HepG2 (cell line): ENCODE data around the gene CUL7. TPM values are rescaled to one million over a fixed set of nuclear protein-coding genes. Genes with fewer than 3 reads are reported as not detected.

ENCODE experiments used
- CHCHD3 ChIP-seq: sonication (generic); formaldehyde crosslinking; IDR thresholded peaks from 2 replicates; pipeline ENCODE4 v1.8.0; 2022; ENCODE audit warnings: mild to moderate bottlenecking, missing genetic modification reagents, moderate library complexity
- DMAP1 ChIP-seq: IDR thresholded peaks from 2 replicates; pipeline ENCODE4 v1.6.1; 2016
- HES4 ChIP-seq: sonication (generic); formaldehyde crosslinking; IDR thresholded peaks from 2 replicates; pipeline ENCODE4 v1.9.0; 2021; ENCODE audit warnings: mild to moderate bottlenecking, missing genetic modification reagents, borderline replicate concordance
- HOXA5 ChIP-seq: sonication (generic); formaldehyde crosslinking; IDR thresholded peaks from 2 replicates; pipeline ENCODE4 v1.4.0; 2020; ENCODE audit warnings: missing genetic modification reagents
- JUN ChIP-seq: sonication (generic); formaldehyde crosslinking; IDR thresholded peaks from 2 replicates; pipeline ENCODE4 v1.4.0; 2020; ENCODE audit warnings: mild to moderate bottlenecking, missing genetic modification reagents
- KLF11 ChIP-seq: IDR thresholded peaks from 2 replicates; pipeline ENCODE4 v1.6.1; 2016; ENCODE audit warnings: missing compliant biosample characterization
- MATR3 ChIP-seq: sonication (generic); formaldehyde crosslinking; IDR thresholded peaks from 2 replicates; pipeline ENCODE4 v1.4.0; 2020; ENCODE audit warnings: missing genetic modification reagents
- MEIS1 ChIP-seq: sonication (generic); formaldehyde crosslinking; IDR thresholded peaks from 2 replicates; pipeline ENCODE4 v1.9.0; 2021; ENCODE audit warnings: mild to moderate bottlenecking, missing genetic modification reagents, moderate library complexity, borderline replicate concordance
- PAF1 ChIP-seq: IDR thresholded peaks from 2 replicates; pipeline ENCODE4 v1.6.1; 2016; ENCODE audit warnings: missing genetic modification reagents, missing compliant biosample characterization
- SALL2 ChIP-seq: sonication (generic); formaldehyde crosslinking; IDR thresholded peaks from 2 replicates; pipeline ENCODE4 v1.8.1; 2023; ENCODE audit warnings: mild to moderate bottlenecking, missing genetic modification reagents, inconsistent platforms
- TBX2 ChIP-seq: sonication (generic); formaldehyde crosslinking; IDR thresholded peaks from 2 replicates; pipeline ENCODE4 v1.5.0; 2020; ENCODE audit warnings: missing genetic modification reagents, mild to moderate bottlenecking, borderline replicate concordance
- ZBTB3 ChIP-seq: sonication (generic); formaldehyde crosslinking; IDR thresholded peaks from 2 replicates; pipeline ENCODE4 v1.4.0; 2020; ENCODE audit warnings: low read depth, mild to moderate bottlenecking, moderate library complexity, missing genetic modification reagents, borderline replicate concordance
- ZBTB7B ChIP-seq: sonication (generic); formaldehyde crosslinking; IDR thresholded peaks from 2 replicates; pipeline ENCODE4 v1.4.0; 2020; ENCODE audit warnings: missing genetic modification reagents
- ZMYM4 ChIP-seq: sonication (generic); formaldehyde crosslinking; IDR thresholded peaks from 2 replicates; pipeline ENCODE4 v1.8.1; 2023; ENCODE audit warnings: mild to moderate bottlenecking, missing genetic modification reagents
- ZNF430 ChIP-seq: sonication (generic); formaldehyde crosslinking; IDR thresholded peaks from 2 replicates; pipeline ENCODE4 v1.9.0; 2021; ENCODE audit warnings: mild to moderate bottlenecking, missing genetic modification reagents
- ZNF546 ChIP-seq: sonication (generic); formaldehyde crosslinking; conservative IDR thresholded peaks from 2 replicates; pipeline ENCODE4 v1.8.1; 2023; ENCODE audit warnings: mild to moderate bottlenecking, missing genetic modification reagents
- ZNF557 ChIP-seq: sonication (generic); formaldehyde crosslinking; IDR thresholded peaks from 2 replicates; pipeline ENCODE4 v1.4.0; 2020; ENCODE audit warnings: missing genetic modification reagents
- ZNF572 ChIP-seq: sonication (generic); formaldehyde crosslinking; IDR thresholded peaks from 2 replicates; pipeline ENCODE4 v1.5.1; 2020; ENCODE audit warnings: mild to moderate bottlenecking, missing genetic modification reagents
- ZNF709 ChIP-seq: sonication (generic); formaldehyde crosslinking; IDR thresholded peaks from 2 replicates; pipeline ENCODE4 v1.5.0; 2020; ENCODE audit warnings: mild to moderate bottlenecking, missing genetic modification reagents
- ZNF790 ChIP-seq: sonication (generic); formaldehyde crosslinking; IDR thresholded peaks from 2 replicates; pipeline ENCODE4 v1.8.0; 2022; ENCODE audit warnings: missing genetic modification reagents, mild to moderate bottlenecking, borderline replicate concordance
- ZSCAN25 ChIP-seq: sonication (generic); formaldehyde crosslinking; IDR thresholded peaks from 2 replicates; pipeline ENCODE4 v1.8.0; 2022; ENCODE audit warnings: mild to moderate bottlenecking, missing genetic modification reagents
- polyA plus RNA-seq, 8 experiments: library from polyadenylated mRNA; depleted of rRNA in 3 of 8; stranded (reverse) in 7 of 8; unstranded in 1 of 8; fragments of >200 nt; fragmentation: Illumina TruSeq in 4 of 8; extraction: Trizol in 4 of 8; gene quantifications; 2 replicates each; pipeline versions ENCODE4 v1.2.1 to v1.2.3, GENCODE V29; 2011 to 2016; ENCODE audit warnings: low read depth in 4 of 8, missing spikeins in 1 of 8, mixed read lengths in 1 of 8; ENCODE audit not compliant: insufficient read depth in 1 of 8
- total RNA-seq, 5 experiments: library from RNA; depleted of rRNA; stranded (reverse); fragments of >200 nt; fragmentation: Illumina TruSeq; extraction: Trizol; gene quantifications; 2 replicates each; pipeline ENCODE4 v1.2.3, GENCODE V29; 2016; ENCODE audit warnings: low read depth in 1 of 5
- TF ChIP-seq, protein P1 (sequence below): sonication (generic); formaldehyde crosslinking; IDR thresholded peaks from 2 replicates; pipeline ENCODE4 v1.8.1; 2023; ENCODE audit warnings: mild to moderate bottlenecking, missing genetic modification reagents
- TF ChIP-seq, protein P2 (sequence below): sonication (generic); formaldehyde crosslinking; IDR thresholded peaks from 2 replicates; pipeline ENCODE4 v1.8.0; 2023; ENCODE audit warnings: mild to moderate bottlenecking, missing genetic modification reagents
- TF ChIP-seq, protein P3 (sequence below): sonication (generic); formaldehyde crosslinking; IDR thresholded peaks from 2 replicates; pipeline ENCODE4 v1.9.0; 2021; ENCODE audit warnings: missing genetic modification reagents, borderline replicate concordance
- TF ChIP-seq, protein P4 (sequence below): sonication (generic); formaldehyde crosslinking; IDR thresholded peaks from 2 replicates; pipeline ENCODE4 v1.4.0; 2020; ENCODE audit warnings: missing genetic modification reagents, mild to moderate bottlenecking, borderline replicate concordance

The CUL7 gene
- total and polyA plus RNA-seq, 2 of the 13 experiments (the other 11 are each of a cell fraction or from before 2014, with no cell fraction given): 32.0 to 60.7 TPM

DNA sequence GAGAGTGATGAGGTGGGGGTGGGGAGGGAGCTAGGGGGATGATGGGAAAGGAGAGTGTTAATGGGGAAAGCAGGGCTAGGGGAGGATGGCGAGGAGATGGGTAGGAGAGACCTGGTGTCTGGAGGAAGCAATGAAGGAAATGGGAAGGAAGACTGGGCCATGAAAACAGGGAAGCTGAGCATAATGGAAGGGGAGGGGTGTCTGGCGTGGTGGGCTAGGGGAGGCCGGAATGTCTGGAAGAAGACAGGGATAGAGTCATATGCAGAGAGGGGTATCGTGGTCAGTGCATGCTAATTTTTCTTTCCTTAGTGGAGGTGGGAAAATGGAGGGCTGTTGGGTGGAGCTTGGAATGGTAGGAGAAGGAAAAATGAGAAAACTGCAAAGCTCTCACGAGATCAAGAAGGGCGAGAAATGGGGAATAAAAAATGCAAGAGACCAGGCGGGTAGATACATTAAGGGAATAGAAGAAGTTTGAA lies 39.2 kb downstream of the CUL7 start (continued):
- no peak for TF ChIP-seq ZSCAN25 (CRISPR knock-in tag)
- 0 out of 2 replicates have a peak, but pooled peaks have one; percentile 12 for TF ChIP-seq MEIS1
- TF ChIP-seq ZNF572 (CRISPR knock-in tag): 0 out of 2 replicates have a peak, but pooled peaks have one; percentile 5
- TF ChIP-seq ZNF546: no peak
- no peak for TF ChIP-seq HOXA5 (CRISPR knock-in tag)
- no peak for TF ChIP-seq ZMYM4 (CRISPR knock-in tag)
- TF ChIP-seq, protein P1, sequence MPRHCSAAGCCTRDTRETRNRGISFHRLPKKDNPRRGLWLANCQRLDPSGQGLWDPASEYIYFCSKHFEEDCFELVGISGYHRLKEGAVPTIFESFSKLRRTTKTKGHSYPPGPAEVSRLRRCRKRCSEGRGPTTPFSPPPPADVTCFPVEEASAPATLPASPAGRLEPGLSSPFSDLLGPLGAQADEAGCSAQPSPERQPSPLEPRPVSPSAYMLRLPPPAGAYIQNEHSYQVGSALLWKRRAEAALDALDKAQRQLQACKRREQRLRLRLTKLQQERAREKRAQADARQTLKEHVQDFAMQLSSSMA (CRISPR knock-in tag): no peak
- 0 out of 2 replicates have a peak, but pooled peaks have one; percentile 25 for TF ChIP-seq HES4 (CRISPR knock-in tag)
- TF ChIP-seq, protein P2, sequence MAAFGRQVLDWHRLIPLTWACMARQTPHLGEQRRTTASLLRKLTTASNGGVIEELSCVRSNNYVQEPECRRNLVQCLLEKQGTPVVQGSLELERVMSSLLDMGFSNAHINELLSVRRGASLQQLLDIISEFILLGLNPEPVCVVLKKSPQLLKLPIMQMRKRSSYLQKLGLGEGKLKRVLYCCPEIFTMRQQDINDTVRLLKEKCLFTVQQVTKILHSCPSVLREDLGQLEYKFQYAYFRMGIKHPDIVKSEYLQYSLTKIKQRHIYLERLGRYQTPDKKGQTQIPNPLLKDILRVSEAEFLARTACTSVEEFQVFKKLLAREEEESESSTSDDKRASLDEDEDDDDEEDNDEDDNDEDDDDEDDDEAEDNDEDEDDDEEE (CRISPR knock-in tag): 0 out of 2 replicates have a peak, but pooled peaks have one; percentile 12
- 0 out of 2 replicates have a peak, but pooled peaks have one; percentile 0 for TF ChIP-seq KLF11 (CRISPR knock-in tag)
- TF ChIP-seq ZNF790: 0 out of 2 replicates have a peak, but pooled peaks have one; percentile 2
- 0 out of 2 replicates have a peak, but pooled peaks have one; percentile 1 for TF ChIP-seq SALL2
- TF ChIP-seq JUN (CRISPR knock-in tag): 0 out of 2 replicates have a peak, but pooled peaks have one; percentile 8
- no peak for TF ChIP-seq DMAP1 (CRISPR knock-in tag)
- TF ChIP-seq ZNF557: no peak; the same call in 1 of the 2 replicates
- no peak for TF ChIP-seq CHCHD3 (CRISPR knock-in tag)
- TF ChIP-seq TBX2 (CRISPR knock-in tag): no peak
- TF ChIP-seq, protein P3, sequence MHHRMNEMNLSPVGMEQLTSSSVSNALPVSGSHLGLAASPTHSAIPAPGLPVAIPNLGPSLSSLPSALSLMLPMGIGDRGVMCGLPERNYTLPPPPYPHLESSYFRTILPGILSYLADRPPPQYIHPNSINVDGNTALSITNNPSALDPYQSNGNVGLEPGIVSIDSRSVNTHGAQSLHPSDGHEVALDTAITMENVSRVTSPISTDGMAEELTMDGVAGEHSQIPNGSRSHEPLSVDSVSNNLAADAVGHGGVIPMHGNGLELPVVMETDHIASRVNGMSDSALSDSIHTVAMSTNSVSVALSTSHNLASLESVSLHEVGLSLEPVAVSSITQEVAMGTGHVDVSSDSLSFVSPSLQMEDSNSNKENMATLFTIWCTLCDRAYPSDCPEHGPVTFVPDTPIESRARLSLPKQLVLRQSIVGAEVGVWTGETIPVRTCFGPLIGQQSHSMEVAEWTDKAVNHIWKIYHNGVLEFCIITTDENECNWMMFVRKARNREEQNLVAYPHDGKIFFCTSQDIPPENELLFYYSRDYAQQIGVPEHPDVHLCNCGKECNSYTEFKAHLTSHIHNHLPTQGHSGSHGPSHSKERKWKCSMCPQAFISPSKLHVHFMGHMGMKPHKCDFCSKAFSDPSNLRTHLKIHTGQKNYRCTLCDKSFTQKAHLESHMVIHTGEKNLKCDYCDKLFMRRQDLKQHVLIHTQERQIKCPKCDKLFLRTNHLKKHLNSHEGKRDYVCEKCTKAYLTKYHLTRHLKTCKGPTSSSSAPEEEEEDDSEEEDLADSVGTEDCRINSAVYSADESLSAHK: no peak
- TF ChIP-seq ZBTB3 (CRISPR knock-in tag): 0 out of 2 replicates have a peak, but pooled peaks have one; percentile 3
- 0 out of 2 replicates have a peak, but pooled peaks have one; percentile 13 for TF ChIP-seq ZNF709
- no peak for TF ChIP-seq ZBTB7B (CRISPR knock-in tag)
- 0 out of 2 replicates have a peak, but pooled peaks have one; percentile 13 for TF ChIP-seq ZNF430 (CRISPR knock-in tag)
- 0 out of 2 replicates have a peak, but pooled peaks have one; percentile 21 for TF ChIP-seq PAF1 (CRISPR knock-in tag)
- TF ChIP-seq MATR3: no peak
- TF ChIP-seq, protein P4, sequence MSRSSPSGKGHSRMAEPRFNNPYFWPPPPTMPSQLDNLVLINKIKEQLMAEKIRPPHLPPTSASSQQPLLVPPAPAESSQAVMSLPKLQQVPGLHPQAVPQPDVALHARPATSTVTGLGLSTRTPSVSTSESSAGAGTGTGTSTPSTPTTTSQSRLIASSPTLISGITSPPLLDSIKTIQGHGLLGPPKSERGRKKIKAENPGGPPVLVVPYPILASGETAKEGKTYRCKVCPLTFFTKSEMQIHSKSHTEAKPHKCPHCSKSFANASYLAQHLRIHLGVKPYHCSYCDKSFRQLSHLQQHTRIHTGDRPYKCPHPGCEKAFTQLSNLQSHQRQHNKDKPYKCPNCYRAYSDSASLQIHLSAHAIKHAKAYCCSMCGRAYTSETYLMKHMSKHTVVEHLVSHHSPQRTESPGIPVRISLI (CRISPR knock-in tag): no peak
- TF ChIP-seq, all 625 proteins: peak for 21
